Panc1 (cell line): Measurements from ENCODE around the gene DKK2.

ENCODE experiments used
- TF ChIP-seq, protein P1 (sequence below): fragments of 450-650 bp; IDR thresholded peaks from 2 replicates; pipeline ENCODE4 v1.5.1; 2017; ENCODE audit warnings: mild to moderate bottlenecking
- TF ChIP-seq, protein P2 (sequence below), 2 experiments: IDR thresholded peaks; 2 replicates each; pipeline ENCODE4 v1.6.1; 2011 to 2012; ENCODE audit warnings: low read depth in 2 of 2, control low read depth in 1 of 2, low read length in 1 of 2, mild to moderate bottlenecking in 1 of 2, moderate library complexity in 1 of 2; ENCODE audit not compliant: insufficient read depth in 1 of 2

DNA sequence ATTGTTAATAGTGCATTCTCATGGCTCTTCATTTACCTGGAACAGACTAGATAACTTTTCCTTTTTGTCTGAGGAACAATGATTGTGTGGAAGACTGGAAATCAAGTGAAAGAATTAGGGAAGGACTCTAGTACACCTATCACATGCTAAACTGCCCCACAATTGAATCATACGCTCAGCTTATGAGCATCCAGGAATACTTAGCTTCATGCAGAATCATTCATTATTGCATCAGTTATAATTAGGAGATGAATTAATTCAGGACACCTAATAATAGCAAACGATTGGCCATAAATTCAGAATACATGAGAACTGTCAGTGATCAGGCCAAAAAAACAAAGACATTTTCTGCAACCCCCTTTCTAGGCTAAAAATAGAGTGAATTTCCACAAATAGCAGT is 106.9 kb downstream of the DKK2 start:
- TF ChIP-seq, protein P1, sequence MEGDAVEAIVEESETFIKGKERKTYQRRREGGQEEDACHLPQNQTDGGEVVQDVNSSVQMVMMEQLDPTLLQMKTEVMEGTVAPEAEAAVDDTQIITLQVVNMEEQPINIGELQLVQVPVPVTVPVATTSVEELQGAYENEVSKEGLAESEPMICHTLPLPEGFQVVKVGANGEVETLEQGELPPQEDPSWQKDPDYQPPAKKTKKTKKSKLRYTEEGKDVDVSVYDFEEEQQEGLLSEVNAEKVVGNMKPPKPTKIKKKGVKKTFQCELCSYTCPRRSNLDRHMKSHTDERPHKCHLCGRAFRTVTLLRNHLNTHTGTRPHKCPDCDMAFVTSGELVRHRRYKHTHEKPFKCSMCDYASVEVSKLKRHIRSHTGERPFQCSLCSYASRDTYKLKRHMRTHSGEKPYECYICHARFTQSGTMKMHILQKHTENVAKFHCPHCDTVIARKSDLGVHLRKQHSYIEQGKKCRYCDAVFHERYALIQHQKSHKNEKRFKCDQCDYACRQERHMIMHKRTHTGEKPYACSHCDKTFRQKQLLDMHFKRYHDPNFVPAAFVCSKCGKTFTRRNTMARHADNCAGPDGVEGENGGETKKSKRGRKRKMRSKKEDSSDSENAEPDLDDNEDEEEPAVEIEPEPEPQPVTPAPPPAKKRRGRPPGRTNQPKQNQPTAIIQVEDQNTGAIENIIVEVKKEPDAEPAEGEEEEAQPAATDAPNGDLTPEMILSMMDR: no peak
- TF ChIP-seq, protein P2, sequence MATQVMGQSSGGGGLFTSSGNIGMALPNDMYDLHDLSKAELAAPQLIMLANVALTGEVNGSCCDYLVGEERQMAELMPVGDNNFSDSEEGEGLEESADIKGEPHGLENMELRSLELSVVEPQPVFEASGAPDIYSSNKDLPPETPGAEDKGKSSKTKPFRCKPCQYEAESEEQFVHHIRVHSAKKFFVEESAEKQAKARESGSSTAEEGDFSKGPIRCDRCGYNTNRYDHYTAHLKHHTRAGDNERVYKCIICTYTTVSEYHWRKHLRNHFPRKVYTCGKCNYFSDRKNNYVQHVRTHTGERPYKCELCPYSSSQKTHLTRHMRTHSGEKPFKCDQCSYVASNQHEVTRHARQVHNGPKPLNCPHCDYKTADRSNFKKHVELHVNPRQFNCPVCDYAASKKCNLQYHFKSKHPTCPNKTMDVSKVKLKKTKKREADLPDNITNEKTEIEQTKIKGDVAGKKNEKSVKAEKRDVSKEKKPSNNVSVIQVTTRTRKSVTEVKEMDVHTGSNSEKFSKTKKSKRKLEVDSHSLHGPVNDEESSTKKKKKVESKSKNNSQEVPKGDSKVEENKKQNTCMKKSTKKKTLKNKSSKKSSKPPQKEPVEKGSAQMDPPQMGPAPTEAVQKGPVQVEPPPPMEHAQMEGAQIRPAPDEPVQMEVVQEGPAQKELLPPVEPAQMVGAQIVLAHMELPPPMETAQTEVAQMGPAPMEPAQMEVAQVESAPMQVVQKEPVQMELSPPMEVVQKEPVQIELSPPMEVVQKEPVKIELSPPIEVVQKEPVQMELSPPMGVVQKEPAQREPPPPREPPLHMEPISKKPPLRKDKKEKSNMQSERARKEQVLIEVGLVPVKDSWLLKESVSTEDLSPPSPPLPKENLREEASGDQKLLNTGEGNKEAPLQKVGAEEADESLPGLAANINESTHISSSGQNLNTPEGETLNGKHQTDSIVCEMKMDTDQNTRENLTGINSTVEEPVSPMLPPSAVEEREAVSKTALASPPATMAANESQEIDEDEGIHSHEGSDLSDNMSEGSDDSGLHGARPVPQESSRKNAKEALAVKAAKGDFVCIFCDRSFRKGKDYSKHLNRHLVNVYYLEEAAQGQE (IDR thresholded peaks at IDR 0.05; ENCODE audit: insufficient read depth in 1 of 2, low read depth in 2 of 2, low read length in 1 of 2): no peak
